HEK293 (cell line): Measurements from ENCODE around the gene PPP4R2.
"Not testable (repeated sequence)": the region's sequence is repeated elsewhere in the genome, so short reads cannot be mapped to it uniquely, and the experiment has no call there.

Experiments used
- CTCF ChIA-PET: fragments of 350-600 bp; formaldehyde crosslinking; extraction: SDS; loops from one replicate; lab custom pipeline; 2021; ENCODE audit warnings: antibody characterized with exemption; lab: Yijun Ruan, JAX
- POLR2A ChIA-PET: fragments of 300-600 bp; formaldehyde crosslinking; extraction: SDS; loops from one replicate; lab custom pipeline; 2020; ENCODE audit warnings: antibody characterized with exemption, inconsistent platforms; lab: Yijun Ruan, JAX
- H3K27ac ChIP-seq: fragments of 200-500 bp; sonication (Bioruptor generic); 2 replicates; pipeline ENCODE4 v1.5.1; 2014; ENCODE audit warnings: low read depth, low read length, control low read depth, inconsistent platforms; ENCODE audit errors: extremely low read depth
- H3K36me3 ChIP-seq, 2 experiments: fragments of 200-500 bp in 1 of 2; sonication (Bioruptor generic) in 1 of 2; 1 replicate in 1 of 2; 2 replicates in 1 of 2; pipeline ENCODE4 v1.5.1; 2014 to 2017; ENCODE audit warnings: inconsistent platforms in 2 of 2, low read length in 2 of 2; ENCODE audit not compliant: control insufficient read depth in 2 of 2, insufficient read depth in 1 of 2
- H3K4me1 ChIP-seq: fragments of 200-500 bp; sonication (Bioruptor generic); 2 replicates; pipeline ENCODE4 v1.5.1; 2014; ENCODE audit warnings: mild to moderate bottlenecking, low read length, inconsistent platforms; ENCODE audit not compliant: control insufficient read depth, insufficient read depth
- H3K4me3 ChIP-seq: 2 replicates; pipeline ENCODE4 v1.5.1; 2011; ENCODE audit warnings: low read depth, mild to moderate bottlenecking, control low read depth, low read length, moderate library complexity
- H3K9me3 ChIP-seq: fragments of 200-500 bp; sonication (Bioruptor generic); 2 replicates; pipeline ENCODE4 v1.5.1; 2014; ENCODE audit warnings: low read depth, low read length, inconsistent platforms; ENCODE audit not compliant: control insufficient read depth, insufficient read depth
- BCL11A ChIP-seq: fragments of 450-650 bp; formaldehyde crosslinking; IDR thresholded peaks from 2 replicates; pipeline ENCODE4 v1.5.1; 2016; ENCODE audit warnings: low read depth, missing biosample characterization, missing genetic modification characterization
- GLI4 ChIP-seq: fragments of 450-650 bp; formaldehyde crosslinking; IDR thresholded peaks from 2 replicates; pipeline ENCODE4 v1.5.1; 2016; ENCODE audit warnings: missing biosample characterization, missing genetic modification characterization
- GLIS2 ChIP-seq: fragments of 450-650 bp; formaldehyde crosslinking; IDR thresholded peaks from 2 replicates; pipeline ENCODE4 v1.5.1; 2016; ENCODE audit warnings: missing biosample characterization, missing genetic modification characterization
- KLF8 ChIP-seq: fragments of 450-650 bp; formaldehyde crosslinking; IDR thresholded peaks from 2 replicates; pipeline ENCODE4 v1.5.1; 2016; ENCODE audit warnings: missing biosample characterization, missing genetic modification characterization
- MEIS1 ChIP-seq: sonication (generic); formaldehyde crosslinking; IDR thresholded peaks from 2 replicates; pipeline ENCODE4 v1.8.1; 2022; ENCODE audit warnings: missing genetic modification reagents, mild to moderate bottlenecking, borderline replicate concordance
- SALL2 ChIP-seq: fragments of 450-650 bp; formaldehyde crosslinking; IDR thresholded peaks from 2 replicates; pipeline ENCODE4 v1.5.0; 2017; ENCODE audit warnings: missing biosample characterization, mild to moderate bottlenecking, missing genetic modification characterization, borderline replicate concordance
- SCRT1 ChIP-seq: fragments of 450-650 bp; formaldehyde crosslinking; IDR thresholded peaks from 2 replicates; pipeline ENCODE4 v1.5.1; 2016; ENCODE audit warnings: missing biosample characterization, missing genetic modification characterization, borderline replicate concordance
- SCRT2 ChIP-seq: fragments of 450-650 bp; formaldehyde crosslinking; IDR thresholded peaks from 2 replicates; pipeline ENCODE4 v1.5.1; 2016; ENCODE audit warnings: missing biosample characterization, missing genetic modification characterization
- ZNF114 ChIP-seq: fragments of 450-650 bp; formaldehyde crosslinking; IDR thresholded peaks from 2 replicates; pipeline ENCODE4 v1.5.0; 2017; ENCODE audit warnings: missing biosample characterization, missing genetic modification characterization
- ZNF175 ChIP-seq: fragments of 450-650 bp; formaldehyde crosslinking; IDR thresholded peaks from 2 replicates; pipeline ENCODE4 v1.5.1; 2016; ENCODE audit warnings: missing biosample characterization, missing genetic modification characterization
- ZNF341 ChIP-seq: fragments of 450-650 bp; formaldehyde crosslinking; IDR thresholded peaks from 2 replicates; pipeline ENCODE4; 2016; ENCODE audit warnings: low read depth, missing biosample characterization, missing genetic modification characterization
- ZNF350 ChIP-seq: fragments of 450-650 bp; formaldehyde crosslinking; IDR thresholded peaks from 2 replicates; pipeline ENCODE4 v1.5.0; 2017; ENCODE audit warnings: missing biosample characterization, mild to moderate bottlenecking, missing genetic modification characterization
- ZNF366 ChIP-seq: fragments of 450-650 bp; formaldehyde crosslinking; conservative IDR thresholded peaks from 2 replicates; pipeline ENCODE4 v1.5.1; 2016; ENCODE audit warnings: missing biosample characterization, missing genetic modification characterization
- ZNF391 ChIP-seq: fragments of 450-650 bp; formaldehyde crosslinking; IDR thresholded peaks from 2 replicates; pipeline ENCODE4 v1.5.1; 2016; ENCODE audit warnings: low read depth, missing biosample characterization, missing genetic modification characterization, borderline replicate concordance
- ZNF404 ChIP-seq: fragments of 450-650 bp; formaldehyde crosslinking; IDR thresholded peaks from 2 replicates; pipeline ENCODE4 v1.5.1; 2017; ENCODE audit warnings: missing biosample characterization, missing genetic modification characterization
- ZNF473 ChIP-seq: fragments of 450-650 bp; formaldehyde crosslinking; IDR thresholded peaks from 2 replicates; pipeline ENCODE4 v1.5.1; 2017; ENCODE audit warnings: missing biosample characterization, missing genetic modification characterization
- ZNF488 ChIP-seq: fragments of 450-650 bp; formaldehyde crosslinking; IDR thresholded peaks from 2 replicates; pipeline ENCODE4 v1.5.1; 2016; ENCODE audit warnings: missing biosample characterization, missing genetic modification characterization
- ZNF510 ChIP-seq: fragments of 450-650 bp; formaldehyde crosslinking; IDR thresholded peaks from 2 replicates; pipeline ENCODE4 v1.5.1; 2018; ENCODE audit warnings: mild to moderate bottlenecking, missing genetic modification characterization, missing biosample characterization; ENCODE audit not compliant: insufficient replicate concordance
- ZNF514 ChIP-seq: fragments of 450-650 bp; formaldehyde crosslinking; IDR thresholded peaks from 2 replicates; pipeline ENCODE4 v1.5.1; 2016; ENCODE audit warnings: missing biosample characterization, missing genetic modification characterization
- ZNF518A ChIP-seq: fragments of 450-650 bp; formaldehyde crosslinking; conservative IDR thresholded peaks from 2 replicates; pipeline ENCODE4 v1.5.1; 2016; ENCODE audit warnings: low read depth, missing biosample characterization, missing genetic modification characterization
- ZNF600 ChIP-seq: fragments of 450-650 bp; formaldehyde crosslinking; IDR thresholded peaks from 2 replicates; pipeline ENCODE4 v1.5.1; 2016; ENCODE audit warnings: missing biosample characterization, missing genetic modification characterization
- ZNF626 ChIP-seq: fragments of 450-650 bp; sonication (Bioruptor Pico); formaldehyde crosslinking; IDR thresholded peaks from 2 replicates; pipeline ENCODE4 v1.5.1; 2018; ENCODE audit warnings: missing biosample characterization, missing genetic modification characterization, inconsistent platforms
- ZNF768 ChIP-seq: fragments of 450-650 bp; formaldehyde crosslinking; IDR thresholded peaks from 2 replicates; pipeline ENCODE4 v1.5.1; 2018; ENCODE audit warnings: missing biosample characterization, mild to moderate bottlenecking, missing genetic modification characterization
- ZSCAN30 ChIP-seq: fragments of 450-650 bp; IDR thresholded peaks from 2 replicates; pipeline ENCODE4 v1.5.1; 2018; ENCODE audit warnings: missing biosample characterization, mild to moderate bottlenecking, missing genetic modification characterization, moderate library complexity
- ZSCAN4 ChIP-seq: fragments of 450-650 bp; formaldehyde crosslinking; IDR thresholded peaks from 2 replicates; pipeline ENCODE4 v1.5.1; 2017; ENCODE audit warnings: missing biosample characterization, missing genetic modification characterization
- ZSCAN5A ChIP-seq: fragments of 450-650 bp; formaldehyde crosslinking; IDR thresholded peaks from 2 replicates; pipeline ENCODE4 v1.5.1; 2016; ENCODE audit warnings: missing biosample characterization, missing genetic modification characterization

PPP4R2 gene

GRCh38 chr3:73061416-73061815, 64.8 kb downstream of the PPP4R2 start, which contains the start of gene EBLN2:
EBLN2 (plus strand) TSS chr3:73061659; CDS start chr3:73062082, 423 bp downstream.
- H3K36me3 ChIP-seq: peaks cover 5 to 47% of the 10 kb centered on the region in 2 experiments
- CTCF ChIA-PET: interaction anchor here (0.7 kb wide), 2 partner anchors 42 to 131 kb away, joined by 3 to 4 read pairs; no protein-coding TSS in a partner anchor
- no peak within 1 kb of the TSS for H3K4me3 ChIP-seq
- H3K27ac ChIP-seq: no peak within 1 kb of the TSS
- no peaks in the 10 kb centered on the region for H3K4me1 ChIP-seq
- no peaks in the 10 kb centered on the region for H3K9me3 ChIP-seq
- TF ChIP-seq ZNF350 (tag by site-specific recombination) (no peak), GLIS2 (tag by site-specific recombination) (no peak), ZSCAN4 (tag by site-specific recombination) (no peak), ZNF518A (tag by site-specific recombination) (no peak), GLI4 (tag by site-specific recombination) (no peak), ZNF404 (no peak), SCRT2 (tag by site-specific recombination) (no peak), ZNF391 (tag by site-specific recombination) (no peak), ZNF768 (tag by site-specific recombination) (no peak), ZNF626 (no peak), ZSCAN5A (no peak), ZNF341 (no peak), ZNF473 (tag by site-specific recombination) (no peak)
- POLR2A ChIA-PET: no interaction called here

GRCh38 chr3:73066243-73066642, 69.6 kb downstream of the PPP4R2 start:
- H3K9me3 ChIP-seq, H3K27ac ChIP-seq, H3K4me3 ChIP-seq, CTCF ChIA-PET, H3K4me1 ChIP-seq, POLR2A ChIA-PET: not testable (repeated sequence)
- peaks cover 5 to 60% of the 10 kb centered on the region in 2 experiments for H3K36me3 ChIP-seq

GRCh38 chr3:73068419-73068818, 71.8 kb downstream of the PPP4R2 start:
- ChIA-PET CTCF (no interaction called here), POLR2A (no interaction called here)
- no peaks in the 10 kb centered on the region for H3K9me3 ChIP-seq
- no peak for TF ChIP-seq ZNF514 (tag by site-specific recombination)
- no peak for TF ChIP-seq ZNF366
- TF ChIP-seq SCRT1 (tag by site-specific recombination): no peak
- no peak for TF ChIP-seq BCL11A (tag by site-specific recombination)
- TF ChIP-seq ZNF510 (tag by site-specific recombination): no peak
- no peak for TF ChIP-seq SALL2 (tag by site-specific recombination)
- TF ChIP-seq KLF8 (tag by site-specific recombination): no peak
- no peak for TF ChIP-seq ZNF600 (tag by site-specific recombination)
- TF ChIP-seq ZNF488 (tag by site-specific recombination): no peak
- no peak for TF ChIP-seq ZSCAN30 (tag by site-specific recombination)
- no peak for TF ChIP-seq MEIS1 (CRISPR knock-in tag)
- no peak for TF ChIP-seq ZNF175 (tag by site-specific recombination)
- no peak for TF ChIP-seq ZNF114 (tag by site-specific recombination)

More at GRCh38 chr3:73068419-73068818, 71.8 kb downstream of the PPP4R2 start:
- no peak overlapping the region for H3K4me3 ChIP-seq
- H3K4me1 ChIP-seq: no peaks in the 10 kb centered on the region
- H3K36me3 ChIP-seq: peaks cover 0 to 40% of the 10 kb centered on the region in 2 experiments; a peak in 2 of 3 replicates
- H3K27ac ChIP-seq: no peak overlapping the region
